Liver (tissue), 9 donors: ENCODE data around the gene E2F8. TPM values are rescaled to one million over a fixed set of nuclear protein-coding genes. Genes with fewer than 3 reads are reported as not detected.
"Not testable (repeated sequence)": the region's sequence is repeated elsewhere in the genome, so short reads cannot be mapped to it uniquely, and the experiment has no call there.

ENCODE experiments used
- DNase-seq: peaks from one replicate; pipeline ENCODE4 v3.0.0-alpha.2; 2017; ENCODE audit warnings: low spot score
- H3K27ac ChIP-seq, 2 donors: one replicate each; pipeline ENCODE4 v1.7.0; 2013; ENCODE audit warnings: inconsistent platforms in 2 of 2, low read length in 2 of 2, control low read depth in 1 of 2, low read depth in 1 of 2, mild to moderate bottlenecking in 1 of 2
- H3K27me3 ChIP-seq, 4 donors: one replicate each; pipeline versions ENCODE4 v1.6.1 to v1.7.0; 2013; ENCODE audit warnings: low read length in 3 of 4, inconsistent platforms in 1 of 4, mild to moderate bottlenecking in 1 of 4, moderate library complexity in 1 of 4; ENCODE audit not compliant: control insufficient read depth in 4 of 4, insufficient read depth in 4 of 4
- H3K36me3 ChIP-seq, 4 donors: one replicate each; pipeline versions ENCODE4 v1.6.1 to v1.7.0; 2013; ENCODE audit warnings: low read length in 3 of 4, mild to moderate bottlenecking in 3 of 4, low read depth in 1 of 4, moderate library complexity in 1 of 4; ENCODE audit not compliant: control insufficient read depth in 4 of 4, insufficient read depth in 3 of 4
- H3K4me1 ChIP-seq, 4 donors: one replicate each; pipeline versions ENCODE4 v1.6.1 to v1.7.0; 2013; ENCODE audit warnings: low read length in 3 of 4, mild to moderate bottlenecking in 3 of 4, moderate library complexity in 1 of 4; ENCODE audit not compliant: control insufficient read depth in 4 of 4, insufficient read depth in 4 of 4
- H3K4me3 ChIP-seq, 3 donors: one replicate each; pipeline versions ENCODE4 v1.6.1 to v1.7.0; 2013; ENCODE audit warnings: low read length in 3 of 3, control low read depth in 1 of 3, low read depth in 1 of 3, mild to moderate bottlenecking in 1 of 3
- H3K9ac ChIP-seq, 2 donors: one replicate each; pipeline ENCODE4 v1.7.0; 2013; ENCODE audit warnings: low read length in 2 of 2, mild to moderate bottlenecking in 2 of 2, moderate library complexity in 2 of 2, control low read depth in 1 of 2, low read depth in 1 of 2
- H3K9me3 ChIP-seq, 4 donors: one replicate each; pipeline versions ENCODE4 v1.6.1 to v1.7.0; 2013; ENCODE audit warnings: low read length in 3 of 4; ENCODE audit not compliant: control insufficient read depth in 4 of 4
- FOXA2 ChIP-seq: IDR thresholded peaks from 2 replicates; pipeline ENCODE4 v1.6.1; 2016; ENCODE audit warnings: antibody characterized with exemption
- HNF4A ChIP-seq, 2 donors: conservative IDR thresholded peaks; 2 replicates each; pipeline ENCODE4 v1.6.1; 2016; ENCODE audit warnings: antibody characterized with exemption in 2 of 2, mild to moderate bottlenecking in 2 of 2
- JUND ChIP-seq, 2 donors: IDR thresholded peaks; 2 replicates each; pipeline ENCODE4 v1.6.1; 2016; ENCODE audit warnings: antibody characterized with exemption in 2 of 2
- RXRA ChIP-seq, 2 donors: IDR thresholded peaks; 2 replicates each; pipeline ENCODE4 v1.6.1; 2017 to 2018; ENCODE audit warnings: antibody characterized with exemption in 2 of 2, mild to moderate bottlenecking in 1 of 2
- SP1 ChIP-seq: IDR thresholded peaks from 2 replicates; pipeline ENCODE4 v1.6.1; 2018; ENCODE audit warnings: antibody characterized with exemption, mild to moderate bottlenecking
- YY1 ChIP-seq: IDR thresholded peaks from 2 replicates; pipeline ENCODE4 v1.6.1; 2016; ENCODE audit warnings: antibody characterized with exemption, mild to moderate bottlenecking
- WGBS: extraction: QIAGEN DNeasy Blood & Tissue Kit; methylation state at CpG from one replicate; pipeline ENCODE4 v1.1.7; 2013; 5-methylcytosine and 5-hydroxymethylcytosine counted together
- polyA plus RNA-seq, 2 donors: library from polyadenylated mRNA; stranded (reverse) in 1 of 2; unstranded in 1 of 2; fragments of 200-250 nt in 1 of 2; fragments of >200 nt in 1 of 2; fragmentation: Nextera tagmentation in 1 of 2; extraction: Ambion mirVana in 1 of 2; gene quantifications; one replicate each; pipeline versions ENCODE4 v1.2.1 to v1.2.3, GENCODE V29; 2013 to 2015
- total RNA-seq, 2 donors: library from RNA; depleted of rRNA; stranded (reverse); fragments of >200 nt; gene quantifications; one replicate each; pipeline ENCODE4 v1.2.3, GENCODE V29; 2014
- TF ChIP-seq, protein P1 (sequence below): IDR thresholded peaks from 2 replicates; pipeline ENCODE4 v1.6.1; 2016; ENCODE audit warnings: antibody characterized with exemption
- TF ChIP-seq, protein P2 (sequence below): IDR thresholded peaks from 2 replicates; pipeline ENCODE4 v1.6.1; 2016; ENCODE audit warnings: antibody characterized with exemption
- TF ChIP-seq, protein P3 (sequence below): IDR thresholded peaks from 2 replicates; pipeline ENCODE4 v1.6.1; 2016; ENCODE audit warnings: antibody characterized with exemption
- donor health status: healthy.
- donor health status: healthy.
- donor health status: healthy.
- donor health status: healthy.
- donor health status: healthy.

The E2F8 gene
- total and polyA plus RNA-seq, 4 donors = 0.14 to 9.6 (median 0.66) TPM; not detected in 1

DNA sequence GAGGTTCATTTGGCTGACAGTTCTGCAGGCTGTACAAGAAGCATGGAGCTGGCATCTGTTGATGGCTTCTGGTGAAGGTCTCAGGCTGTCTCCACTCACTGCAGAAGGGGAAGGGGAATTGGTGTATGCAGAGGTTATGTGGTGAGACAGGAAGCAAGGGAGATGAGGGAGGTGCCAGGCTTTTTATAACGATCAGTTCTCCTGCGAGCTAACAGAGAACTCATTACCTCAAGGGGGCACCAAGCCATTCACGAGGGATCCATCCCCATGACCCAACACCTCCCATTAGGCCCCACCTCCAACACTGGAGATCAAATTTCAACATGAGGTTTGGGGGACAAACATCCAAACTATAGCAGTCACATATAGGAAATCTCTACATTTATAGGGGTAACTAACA is 38.7 kb upstream of the E2F8 start:
- WGBS = 65% methylated on average over 3 of the region's 3 CpGs
- H3K9ac ChIP-seq = no peak overlapping the region
- no peak overlapping the region for H3K4me3 ChIP-seq
- no peak overlapping the region for H3K27ac ChIP-seq
- no peak for TF ChIP-seq YY1
- peaks cover 0 to 5% (median 0%) of the 10 kb centered on the region in 4 donors for H3K4me1 ChIP-seq
- no peaks in the 10 kb centered on the region for H3K27me3 ChIP-seq
- H3K9me3 ChIP-seq = no peaks in the 10 kb centered on the region
- no peak for DNase-seq
- no peaks in the 10 kb centered on the region for H3K36me3 ChIP-seq

DNA sequence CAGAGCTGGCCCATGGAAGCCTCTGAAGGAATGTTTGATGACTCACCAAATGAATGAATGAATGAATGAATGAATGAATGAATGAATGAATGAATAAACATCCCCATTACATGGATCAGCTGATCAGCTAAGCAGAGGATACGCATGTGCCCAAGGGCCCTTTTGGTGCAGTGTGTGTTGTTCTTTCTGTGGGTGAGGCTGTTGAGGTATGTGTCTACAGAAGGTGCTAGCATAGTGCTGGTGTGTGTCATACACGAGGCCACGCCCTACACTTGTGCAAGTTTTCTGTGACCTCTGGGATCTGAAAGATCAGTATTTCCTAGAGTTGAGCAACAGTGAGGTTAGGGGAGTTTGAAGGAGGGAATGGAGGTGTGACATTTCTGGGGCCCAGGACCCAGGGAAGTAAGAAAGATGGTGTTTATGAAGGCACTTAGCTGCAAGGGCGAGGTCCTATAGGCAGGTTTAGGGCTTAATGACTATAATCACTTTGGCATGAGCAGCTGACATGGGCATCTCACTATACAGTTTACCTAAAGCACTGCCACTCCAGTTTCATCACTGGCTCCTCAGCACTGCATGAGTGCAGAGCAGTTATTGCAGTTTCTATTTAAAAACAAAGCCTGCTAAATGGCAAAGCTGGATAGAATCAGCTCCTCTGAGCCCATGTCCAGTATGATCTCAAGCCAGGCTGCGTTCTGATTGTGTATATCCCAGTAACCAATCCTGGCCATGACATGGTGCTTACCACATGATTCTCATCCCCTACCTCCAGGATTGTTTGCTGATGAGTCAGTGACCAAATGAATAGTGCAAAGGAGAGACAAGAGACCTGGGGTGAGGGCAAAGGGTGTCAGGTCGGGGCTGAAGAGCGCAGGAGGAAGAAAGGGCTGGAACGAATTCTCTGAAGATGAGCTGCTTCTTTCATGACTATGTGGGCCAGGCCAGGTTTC is 36.4 kb upstream of the E2F8 start:
- Histone ChIP-seq H3K4me3 (no peak overlapping the region), H3K9me3 (no peaks in the 10 kb centered on the region), H3K27me3 (no peaks in the 10 kb centered on the region), H3K4me1 (peaks cover 0 to 5% (median 0%) of the 10 kb centered on the region in 4 donors), H3K27ac (no peak overlapping the region), H3K36me3 (no peaks in the 10 kb centered on the region), H3K9ac (no peak overlapping the region)
- no peak for DNase-seq
- 74% methylated on average over 8 of the region's 8 CpGs for WGBS
- TF ChIP-seq, protein P1, sequence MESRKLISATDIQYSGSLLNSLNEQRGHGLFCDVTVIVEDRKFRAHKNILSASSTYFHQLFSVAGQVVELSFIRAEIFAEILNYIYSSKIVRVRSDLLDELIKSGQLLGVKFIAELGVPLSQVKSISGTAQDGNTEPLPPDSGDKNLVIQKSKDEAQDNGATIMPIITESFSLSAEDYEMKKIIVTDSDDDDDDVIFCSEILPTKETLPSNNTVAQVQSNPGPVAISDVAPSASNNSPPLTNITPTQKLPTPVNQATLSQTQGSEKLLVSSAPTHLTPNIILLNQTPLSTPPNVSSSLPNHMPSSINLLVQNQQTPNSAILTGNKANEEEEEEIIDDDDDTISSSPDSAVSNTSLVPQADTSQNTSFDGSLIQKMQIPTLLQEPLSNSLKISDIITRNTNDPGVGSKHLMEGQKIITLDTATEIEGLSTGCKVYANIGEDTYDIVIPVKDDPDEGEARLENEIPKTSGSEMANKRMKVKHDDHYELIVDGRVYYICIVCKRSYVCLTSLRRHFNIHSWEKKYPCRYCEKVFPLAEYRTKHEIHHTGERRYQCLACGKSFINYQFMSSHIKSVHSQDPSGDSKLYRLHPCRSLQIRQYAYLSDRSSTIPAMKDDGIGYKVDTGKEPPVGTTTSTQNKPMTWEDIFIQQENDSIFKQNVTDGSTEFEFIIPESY = no peak
- TF ChIP-seq RXRA (IDR thresholded peaks at IDR 0.05) = peak; percentile 62 to 82
- peak in 1 of 2 donors; percentile 42 for TF ChIP-seq JUND (IDR thresholded peaks at IDR 0.05)
- TF ChIP-seq, protein P2, sequence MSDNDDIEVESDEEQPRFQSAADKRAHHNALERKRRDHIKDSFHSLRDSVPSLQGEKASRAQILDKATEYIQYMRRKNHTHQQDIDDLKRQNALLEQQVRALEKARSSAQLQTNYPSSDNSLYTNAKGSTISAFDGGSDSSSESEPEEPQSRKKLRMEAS = peak; percentile 21
- peak; percentile 18 to 52 for TF ChIP-seq HNF4A (conservative IDR thresholded peaks at IDR 0.05)
- no peak for TF ChIP-seq FOXA2

DNA sequence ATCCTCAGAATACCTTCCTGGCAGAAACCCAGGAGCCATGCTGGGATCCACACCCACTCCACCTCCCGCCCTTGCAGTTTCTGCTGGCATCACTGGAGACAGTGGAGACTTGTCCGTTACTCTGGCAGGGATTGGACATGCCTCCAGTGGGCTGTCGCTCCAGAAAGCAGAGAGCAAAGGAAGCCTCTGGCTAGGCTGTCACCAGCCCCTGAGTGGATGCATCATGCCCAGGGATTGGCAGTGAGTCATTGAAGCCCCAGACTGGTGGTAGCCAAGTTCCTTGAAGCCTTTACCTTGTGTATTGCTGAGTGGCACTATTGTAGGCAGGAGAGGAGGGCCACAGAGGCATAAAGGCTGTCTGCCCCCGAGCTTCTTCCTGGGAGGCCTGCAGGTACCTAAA is 34.8 kb upstream of the E2F8 start:
- Histone ChIP-seq H3K27me3 (no peaks in the 10 kb centered on the region), H3K36me3 (no peaks in the 10 kb centered on the region), H3K9me3 (no peaks in the 10 kb centered on the region), H3K4me1 (no peaks in the 10 kb centered on the region), H3K27ac (no peak overlapping the region), H3K4me3 (no peak overlapping the region), H3K9ac (no peak overlapping the region)
- 92% methylated on average over 4 of the region's 4 CpGs for WGBS
- no peak for DNase-seq
- TF ChIP-seq YY1 (no peak), SP1 (no peak), FOXA2 (no peak)
- TF ChIP-seq, protein P3, sequence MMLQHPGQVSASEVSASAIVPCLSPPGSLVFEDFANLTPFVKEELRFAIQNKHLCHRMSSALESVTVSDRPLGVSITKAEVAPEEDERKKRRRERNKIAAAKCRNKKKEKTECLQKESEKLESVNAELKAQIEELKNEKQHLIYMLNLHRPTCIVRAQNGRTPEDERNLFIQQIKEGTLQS = no peak

DNA sequence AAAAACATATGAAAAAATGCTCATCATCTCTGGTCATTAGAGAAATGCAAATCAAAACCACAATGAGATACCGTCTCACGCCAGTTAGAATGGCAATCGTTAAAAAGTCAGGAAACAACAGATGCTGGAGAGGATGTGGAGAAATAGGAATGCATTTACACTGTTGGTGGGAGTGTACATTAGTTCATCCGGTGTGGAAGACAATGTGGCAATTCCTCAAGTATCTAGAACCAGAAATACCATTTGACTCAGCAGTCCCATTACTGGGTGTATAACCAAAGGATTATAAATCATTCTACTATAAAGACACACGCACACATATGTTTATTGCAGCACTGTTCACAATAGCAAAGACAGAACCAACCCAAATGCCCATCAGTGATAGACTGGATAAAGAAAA is 32.5 kb upstream of the E2F8 start:
- H3K36me3 ChIP-seq, H3K27me3 ChIP-seq, H3K4me1 ChIP-seq, H3K9me3 ChIP-seq, DNase-seq, H3K9ac ChIP-seq, H3K4me3 ChIP-seq, H3K27ac ChIP-seq: not testable (repeated sequence)
- WGBS = 91% methylated on average over 5 of the region's 5 CpGs
